ENCODE data around the gene ATP10A. TPM values are rescaled to one million over a fixed set of nuclear protein-coding genes. Genes with fewer than 3 reads are reported as not detected.

ATP10A gene
- total RNA-seq, 3 donors from 2014 or later, result 2.4 to 4.5 (median 2.7) TPM

DNA sequence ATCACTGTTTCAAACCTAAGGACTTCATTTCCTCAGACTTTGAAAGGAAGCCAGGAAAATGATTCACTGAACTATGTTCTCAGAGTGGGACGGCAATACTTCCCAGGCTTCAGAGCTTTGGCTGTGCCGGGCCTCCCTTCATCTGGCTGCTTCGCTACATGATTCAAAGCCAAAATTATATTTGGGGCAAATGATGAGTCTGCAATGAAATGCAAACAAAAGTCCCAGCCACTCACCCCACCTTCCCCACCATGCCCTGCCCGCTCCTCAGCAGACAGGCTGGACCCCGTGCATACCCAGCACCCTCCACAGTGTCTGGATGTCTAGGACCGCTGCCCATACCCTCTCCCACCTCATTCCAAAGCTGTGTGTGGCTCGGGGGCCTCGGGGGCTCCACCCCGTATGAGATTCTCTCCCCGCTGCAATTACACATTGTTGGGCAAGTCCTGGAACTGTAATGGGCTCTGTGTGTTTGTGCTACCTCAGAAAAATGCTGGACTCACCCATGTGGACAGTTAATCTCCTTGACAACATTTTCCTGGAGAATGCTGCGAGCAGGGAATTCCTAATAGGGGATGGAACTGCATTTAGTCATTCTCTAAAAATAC is 32.2 kb downstream of the ATP10A start:
- Histone ChIP-seq H3K36me3 (ENCODE audit: low read depth) (no peaks in the 10 kb centered on the region), H3K4me3 (no peak overlapping the region), H3K9me3 (peaks cover 4% of the 10 kb centered on the region), H3K4me1 (ENCODE audit: low read depth) (no peaks in the 10 kb centered on the region)
- TF ChIP-seq, protein P1, sequence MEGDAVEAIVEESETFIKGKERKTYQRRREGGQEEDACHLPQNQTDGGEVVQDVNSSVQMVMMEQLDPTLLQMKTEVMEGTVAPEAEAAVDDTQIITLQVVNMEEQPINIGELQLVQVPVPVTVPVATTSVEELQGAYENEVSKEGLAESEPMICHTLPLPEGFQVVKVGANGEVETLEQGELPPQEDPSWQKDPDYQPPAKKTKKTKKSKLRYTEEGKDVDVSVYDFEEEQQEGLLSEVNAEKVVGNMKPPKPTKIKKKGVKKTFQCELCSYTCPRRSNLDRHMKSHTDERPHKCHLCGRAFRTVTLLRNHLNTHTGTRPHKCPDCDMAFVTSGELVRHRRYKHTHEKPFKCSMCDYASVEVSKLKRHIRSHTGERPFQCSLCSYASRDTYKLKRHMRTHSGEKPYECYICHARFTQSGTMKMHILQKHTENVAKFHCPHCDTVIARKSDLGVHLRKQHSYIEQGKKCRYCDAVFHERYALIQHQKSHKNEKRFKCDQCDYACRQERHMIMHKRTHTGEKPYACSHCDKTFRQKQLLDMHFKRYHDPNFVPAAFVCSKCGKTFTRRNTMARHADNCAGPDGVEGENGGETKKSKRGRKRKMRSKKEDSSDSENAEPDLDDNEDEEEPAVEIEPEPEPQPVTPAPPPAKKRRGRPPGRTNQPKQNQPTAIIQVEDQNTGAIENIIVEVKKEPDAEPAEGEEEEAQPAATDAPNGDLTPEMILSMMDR (IDR thresholded peaks at IDR 0.05), result no peak
- ATAC-seq, result peak; percentile 73
- DNase-seq, result no peak
- intact Hi-C loops (cut with DNase I, micrococcal nuclease), result no loop called here

DNA sequence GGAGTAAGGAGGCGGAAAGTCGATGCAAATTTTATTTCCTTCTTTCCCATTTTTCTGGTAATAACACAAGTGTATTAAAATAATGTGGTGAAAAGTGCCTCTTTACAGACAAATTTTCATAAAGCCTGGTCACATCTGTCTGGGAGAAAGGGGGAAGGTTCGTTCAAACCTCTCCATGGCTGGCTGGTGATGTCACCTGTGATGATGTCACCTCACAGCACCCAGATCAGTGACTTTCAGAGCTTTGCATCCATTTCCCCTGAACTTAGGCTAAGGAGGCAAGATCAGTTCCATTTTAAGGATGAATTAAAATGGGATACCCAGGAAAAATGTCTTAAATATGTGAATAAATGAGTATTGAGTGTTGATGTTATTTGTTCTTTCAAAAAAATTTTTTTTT is 34.1 kb downstream of the ATP10A start:
- intact Hi-C loops (cut with DNase I, micrococcal nuclease), result no loop called here
- Histone ChIP-seq H3K9me3 (peaks cover 7% of the 10 kb centered on the region), H3K36me3 (ENCODE audit: low read depth) (no peaks in the 10 kb centered on the region), H3K4me3 (no peak overlapping the region), H3K4me1 (ENCODE audit: low read depth) (no peaks in the 10 kb centered on the region)
- ATAC-seq (no peak), DNase-seq (no peak)
- TF ChIP-seq, protein P1 (IDR thresholded peaks at IDR 0.05), result no peak

DNA sequence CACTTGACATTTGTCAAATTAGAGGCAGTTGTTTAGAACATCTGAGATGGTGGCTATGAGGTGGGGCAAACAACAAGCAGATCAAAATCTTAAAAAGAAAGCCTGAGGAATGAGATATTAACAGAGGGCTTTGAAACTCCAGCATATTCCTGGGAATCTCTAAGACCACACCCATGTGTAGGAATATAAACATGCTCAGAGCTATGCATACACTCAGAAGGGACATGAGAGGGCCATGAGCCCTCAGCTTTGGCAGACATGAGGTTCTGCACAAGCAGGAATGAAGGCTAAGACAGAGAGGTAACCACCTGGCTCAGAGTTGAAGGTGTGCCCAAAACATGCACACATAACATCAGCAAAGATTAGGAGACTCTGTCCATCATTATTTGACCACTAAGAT is 37.9 kb downstream of the ATP10A start:
- TF ChIP-seq, protein P1 (IDR thresholded peaks at IDR 0.05), result no peak
- H3K4me1 ChIP-seq (ENCODE audit: low read depth), result no peaks in the 10 kb centered on the region
- DNase-seq (no peak), ATAC-seq (no peak)
- no peak overlapping the region for H3K4me3 ChIP-seq
- intact Hi-C loops (cut with DNase I, micrococcal nuclease), result no loop called here
- H3K36me3 ChIP-seq (ENCODE audit: low read depth), result no peaks in the 10 kb centered on the region
- peaks cover 9% of the 10 kb centered on the region for H3K9me3 ChIP-seq

DNA sequence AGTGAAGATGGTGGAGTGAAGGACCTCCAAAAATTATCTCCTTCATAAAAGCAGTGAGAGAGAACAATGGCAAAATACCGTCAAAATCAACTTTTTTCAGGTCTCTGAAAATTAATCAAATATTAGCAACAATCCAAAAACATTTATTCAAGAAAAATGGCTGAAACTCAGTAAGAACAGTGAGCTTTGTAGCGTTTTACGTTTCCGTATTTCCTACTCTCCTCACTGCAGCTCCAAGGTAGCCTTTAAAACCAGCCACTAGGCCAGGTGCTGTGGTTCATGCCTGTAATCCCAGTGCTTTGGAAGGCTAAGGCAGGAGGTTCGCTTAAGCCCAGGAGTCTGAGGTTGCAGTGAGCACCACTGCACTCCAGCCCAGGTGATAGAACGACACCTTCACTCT is 38.5 kb downstream of the ATP10A start:
- intact Hi-C loops (cut with DNase I, micrococcal nuclease), result no loop called here
- no peak overlapping the region for H3K4me3 ChIP-seq
- no peaks in the 10 kb centered on the region for H3K36me3 ChIP-seq (ENCODE audit: low read depth)
- H3K9me3 ChIP-seq, result peaks cover 9% of the 10 kb centered on the region
- H3K4me1 ChIP-seq (ENCODE audit: low read depth), result no peaks in the 10 kb centered on the region
- DNase-seq (no peak), ATAC-seq (no peak)
- TF ChIP-seq, protein P1 (IDR thresholded peaks at IDR 0.05), result no peak

DNA sequence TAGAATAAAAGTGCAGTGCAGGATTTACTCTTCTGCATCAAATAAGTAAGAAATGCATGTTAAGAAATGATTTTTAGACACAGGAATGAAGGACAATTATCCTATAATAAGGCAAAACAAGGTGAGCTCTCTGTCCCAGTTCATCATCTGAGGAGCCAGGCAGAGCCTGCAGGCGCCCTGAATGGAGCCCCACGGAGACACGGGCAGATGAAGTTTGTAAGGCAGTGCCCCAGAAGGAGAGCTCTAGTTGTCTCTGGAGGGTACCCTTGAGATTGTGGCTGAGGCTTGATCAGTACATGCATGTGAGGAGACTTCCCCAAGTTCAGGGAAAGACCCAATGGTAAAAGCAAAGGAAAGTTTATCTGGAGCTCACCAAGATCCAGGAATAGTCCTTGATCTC is 50.3 kb downstream of the ATP10A start:
- intact Hi-C loops (cut with DNase I, micrococcal nuclease), result no loop called here

More for the DNA sequence above, 50.3 kb downstream of the ATP10A start:
- DNase-seq (no peak), ATAC-seq (no peak)
- H3K36me3 ChIP-seq (ENCODE audit: low read depth), result no peaks in the 10 kb centered on the region
- no peak overlapping the region for H3K4me3 ChIP-seq
- H3K4me1 ChIP-seq (ENCODE audit: low read depth), result no peaks in the 10 kb centered on the region
- TF ChIP-seq, protein P1 (IDR thresholded peaks at IDR 0.05), result no peak
- H3K9me3 ChIP-seq, result peaks cover 12% of the 10 kb centered on the region
